ENCODE data around the gene DYNC1LI1.

- TF ChIP-seq CTCF (IDR thresholded peaks at IDR 0.05) = no peak
- TF ChIP-seq EP300 (IDR thresholded peaks at IDR 0.05) = no peak
- no peak for TF ChIP-seq POLR2AphosphoS5 (IDR thresholded peaks at IDR 0.05)
These were observed 61.9 kb downstream of the DYNC1LI1 start for GRCh38 chr3:32508711-32509110.
